CD4-positive, alpha-beta T cell treated with Interleukin-15 for 4 hours (primary cell): Measurements from ENCODE around the gene NCEH1.
"Not testable (repeated sequence)": the region's sequence is repeated elsewhere in the genome, so short reads cannot be mapped to it uniquely, and the experiment has no call there.

Source experiments
- DNase-seq: peaks from one replicate; pipeline ENCODE4 v3.0.0-alpha.2; 2020; ENCODE audit warnings: low spot score

NCEH1 gene

GRCh38 chr3:172707967-172708366 lies 2.9 kb downstream of the NCEH1 start:
- DNase-seq = no peak

DNA sequence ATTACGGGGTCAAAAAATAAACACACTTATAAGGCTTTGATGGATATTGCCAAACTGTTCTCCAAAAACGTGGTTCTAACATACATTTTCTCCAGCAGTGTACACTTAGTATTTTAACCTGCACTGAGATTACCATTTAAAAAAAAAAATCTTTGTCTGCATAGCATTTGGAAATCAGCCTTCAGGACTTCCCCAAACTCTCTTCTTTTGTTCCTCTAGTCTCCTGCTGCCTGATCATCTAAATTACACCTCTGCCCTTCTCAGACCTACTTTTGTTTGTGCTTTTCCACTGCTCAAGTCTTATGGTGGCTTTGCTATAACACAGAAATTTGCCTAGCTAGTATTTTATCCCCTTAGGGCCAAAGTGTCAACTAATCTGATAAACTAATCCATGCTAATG lies 3.8 kb downstream of the NCEH1 start:
- no peak for DNase-seq

GRCh38 chr3:172705170-172705569 lies 5.7 kb downstream of the NCEH1 start:
- DNase-seq = no peak

GRCh38 chr3:172704001-172704400 lies 6.9 kb downstream of the NCEH1 start:
- no peak for DNase-seq

- DNase-seq = not testable (repeated sequence)
Measured at GRCh38 chr3:172702731-172703130, 8.1 kb downstream of the NCEH1 start.

DNA sequence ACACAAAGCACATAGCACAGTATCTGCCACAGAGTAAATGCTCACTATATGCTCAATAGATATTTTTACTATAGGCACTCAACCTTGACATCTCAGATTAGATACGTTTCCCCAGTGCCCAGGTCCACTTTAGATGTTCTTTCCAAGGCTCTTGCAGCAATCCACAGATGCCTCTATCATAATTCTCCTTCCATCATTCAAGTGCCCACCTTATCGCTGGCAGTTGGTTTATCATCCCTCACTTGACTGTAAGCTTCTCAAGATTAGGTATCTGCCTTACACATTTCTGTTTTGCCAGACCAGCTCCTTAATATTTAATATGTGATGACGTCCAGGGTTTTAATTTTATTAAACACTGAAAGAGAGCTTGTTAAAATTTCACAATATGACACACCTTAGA lies 8.6 kb downstream of the NCEH1 start:
- no peak for DNase-seq

DNA sequence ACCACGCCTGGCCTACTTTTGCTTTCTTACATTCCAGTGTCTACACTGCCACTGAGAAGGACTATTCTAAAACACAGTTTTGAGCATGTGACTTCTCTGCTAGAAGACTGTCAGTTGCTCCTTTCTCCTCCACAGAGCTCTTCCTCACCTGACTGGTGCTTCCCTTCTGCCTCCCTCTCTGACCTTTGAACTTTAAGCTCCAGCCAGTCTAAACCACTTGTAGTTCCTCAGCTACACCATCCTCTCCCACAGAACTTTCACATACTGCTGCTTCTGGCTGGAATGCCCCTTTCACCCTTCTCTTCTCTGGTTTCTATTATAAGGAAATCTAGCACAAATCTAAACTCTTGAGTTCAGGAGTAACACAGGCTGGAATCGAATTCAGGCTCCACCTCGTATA lies 9.1 kb downstream of the NCEH1 start:
- no peak for DNase-seq

DNA sequence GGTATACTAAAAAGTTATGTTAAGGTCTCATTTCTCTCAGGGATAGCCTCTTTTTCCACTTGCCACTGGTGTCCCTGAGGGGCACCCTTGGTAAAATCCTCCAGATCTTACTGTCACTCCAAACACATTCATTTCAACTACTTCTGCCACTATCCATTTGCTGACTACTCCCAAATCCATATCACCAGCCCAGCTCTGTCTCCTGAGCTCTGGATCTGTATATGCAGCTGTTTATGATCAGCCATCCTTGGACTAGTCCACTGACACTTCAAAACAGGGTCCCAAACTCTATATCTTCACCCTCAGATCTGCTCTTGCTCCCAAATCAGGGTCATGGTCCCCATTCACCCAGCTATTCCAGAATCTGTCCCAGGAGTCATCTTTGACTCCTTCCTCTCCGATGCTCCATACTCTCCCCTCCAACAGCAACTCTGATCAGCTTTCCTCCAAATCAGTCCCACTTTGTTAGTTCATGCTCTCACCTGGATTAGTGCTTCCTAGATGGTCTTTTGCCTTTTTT lies 9.9 kb downstream of the NCEH1 start:
- no peak for DNase-seq

DNA sequence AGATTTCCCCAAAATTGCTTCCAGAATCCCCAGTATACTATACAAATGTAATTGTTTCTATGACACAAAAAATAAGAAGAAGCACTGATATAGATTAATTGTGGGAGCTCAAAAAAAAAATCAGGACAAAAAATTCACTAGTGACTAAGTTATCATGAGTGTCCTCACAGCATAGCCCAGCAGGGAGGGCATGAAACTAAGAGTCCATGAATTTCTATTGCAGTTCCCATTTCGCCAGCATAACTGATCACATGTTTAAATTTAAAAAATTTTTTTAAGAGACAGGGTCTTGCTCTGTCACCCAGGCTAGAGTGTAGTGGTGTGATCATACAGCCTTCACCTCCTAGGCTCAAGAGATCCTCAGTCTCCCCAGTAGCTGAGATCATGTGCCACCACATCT lies 10.6 kb downstream of the NCEH1 start:
- no peak for DNase-seq

DNA sequence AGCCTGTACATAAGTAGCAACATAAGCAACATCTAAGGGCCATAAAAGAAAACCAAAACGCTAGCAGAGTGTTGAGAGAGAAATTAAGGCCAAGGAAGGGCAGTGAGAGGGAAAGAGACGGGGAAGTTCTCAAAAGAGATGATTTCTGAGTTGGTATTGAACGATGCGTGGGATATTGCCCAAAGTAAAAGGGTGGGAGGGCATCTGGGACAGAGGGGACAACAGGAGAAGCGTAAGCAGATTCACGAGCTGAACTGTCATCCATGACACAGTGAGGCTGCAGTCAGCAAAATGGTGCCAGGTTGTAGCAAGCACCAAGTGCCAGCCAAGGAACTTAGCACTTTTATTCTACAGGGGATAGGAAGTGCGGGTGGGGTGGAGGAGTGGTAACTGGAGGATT lies 11.8 kb downstream of the NCEH1 start:
- no peak for DNase-seq

DNA sequence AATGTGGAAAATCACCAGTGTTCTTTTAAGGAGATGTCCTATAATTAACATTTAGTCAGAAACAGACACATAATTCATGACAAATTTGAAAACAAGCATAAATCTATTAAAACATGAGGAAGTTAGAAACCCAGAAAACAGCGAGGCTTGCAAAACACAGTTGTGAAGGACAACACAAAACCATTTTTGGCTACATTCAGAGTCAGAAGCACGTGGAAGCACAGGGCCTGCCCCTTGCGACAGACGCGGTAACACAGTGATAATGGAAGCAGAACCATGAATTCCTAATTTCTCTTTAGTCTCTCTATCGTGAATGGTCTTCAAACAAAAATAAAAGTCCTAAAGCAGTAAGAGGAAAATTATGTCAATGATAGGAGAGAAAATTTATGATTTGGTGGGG lies 12.2 kb downstream of the NCEH1 start:
- no peak for DNase-seq

DNA sequence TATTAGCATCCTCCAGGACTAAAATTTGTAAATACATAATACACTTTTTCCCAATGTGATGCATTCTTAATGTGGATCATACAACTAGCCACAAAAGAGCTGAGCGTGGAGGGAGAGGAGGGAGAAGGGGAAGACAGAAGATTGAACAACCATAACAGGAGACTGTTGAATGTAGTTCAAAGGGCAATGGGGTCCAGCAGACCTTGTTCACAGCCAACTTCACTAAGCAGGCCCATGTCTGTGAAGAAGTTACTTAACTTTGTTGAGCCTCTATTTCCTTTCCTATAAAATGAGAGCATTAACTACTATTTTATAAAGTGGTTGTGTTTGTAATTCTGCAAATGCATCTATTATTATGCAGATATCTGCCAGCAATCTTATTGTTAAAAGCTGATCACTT lies 13.3 kb downstream of the NCEH1 start:
- no peak for DNase-seq

DNA sequence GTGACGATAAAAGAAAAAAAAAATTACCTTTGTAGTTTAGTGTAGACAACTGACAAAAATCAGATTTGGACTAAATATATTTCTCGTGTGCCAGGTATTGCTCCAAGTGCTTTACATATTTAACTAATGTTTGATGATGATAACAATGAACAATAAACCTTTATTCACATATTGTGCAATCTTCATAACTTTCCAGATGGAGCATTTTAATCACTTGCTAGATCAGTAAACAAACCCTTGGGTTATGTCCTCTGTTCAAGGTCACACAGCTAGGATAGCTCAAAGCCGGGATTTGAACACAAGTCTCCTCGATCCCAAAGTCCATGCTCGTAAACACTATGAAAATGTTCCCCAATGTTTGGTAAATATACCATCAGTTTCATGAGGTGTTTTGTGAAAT lies 14.5 kb downstream of the NCEH1 start:
- DNase-seq = no peak

DNA sequence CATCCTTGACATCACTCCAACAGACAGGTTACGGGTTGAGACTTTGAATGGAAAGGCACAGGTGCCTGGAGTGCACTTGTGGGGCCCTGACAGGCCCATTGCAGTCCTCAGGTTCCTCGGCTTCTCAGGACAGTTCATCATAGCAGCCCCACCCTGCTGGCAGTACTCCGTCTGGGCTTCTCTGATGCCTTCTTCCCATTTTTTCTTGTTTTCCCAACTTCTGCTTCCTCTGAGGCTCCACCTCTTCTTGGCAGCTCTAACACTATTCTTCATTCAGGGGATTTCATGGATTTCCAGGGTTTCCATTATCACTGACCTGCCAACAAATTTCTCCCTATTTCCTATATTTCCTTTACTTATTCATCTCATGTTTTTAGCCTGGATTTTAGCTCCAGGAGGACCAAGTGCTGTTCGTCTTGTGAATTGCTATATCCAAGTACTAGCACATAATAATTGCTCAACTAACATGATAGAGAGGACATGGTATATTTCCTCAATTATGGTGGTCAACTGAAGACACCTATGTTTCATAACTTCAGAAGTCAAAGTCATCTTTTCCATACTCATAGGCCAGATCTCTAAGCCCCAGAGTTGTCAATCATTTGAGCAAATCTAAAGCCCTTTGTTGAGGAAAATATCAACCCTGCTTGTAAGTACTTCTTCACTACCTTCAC lies 16.2 kb downstream of the NCEH1 start:
- no peak for DNase-seq

DNA sequence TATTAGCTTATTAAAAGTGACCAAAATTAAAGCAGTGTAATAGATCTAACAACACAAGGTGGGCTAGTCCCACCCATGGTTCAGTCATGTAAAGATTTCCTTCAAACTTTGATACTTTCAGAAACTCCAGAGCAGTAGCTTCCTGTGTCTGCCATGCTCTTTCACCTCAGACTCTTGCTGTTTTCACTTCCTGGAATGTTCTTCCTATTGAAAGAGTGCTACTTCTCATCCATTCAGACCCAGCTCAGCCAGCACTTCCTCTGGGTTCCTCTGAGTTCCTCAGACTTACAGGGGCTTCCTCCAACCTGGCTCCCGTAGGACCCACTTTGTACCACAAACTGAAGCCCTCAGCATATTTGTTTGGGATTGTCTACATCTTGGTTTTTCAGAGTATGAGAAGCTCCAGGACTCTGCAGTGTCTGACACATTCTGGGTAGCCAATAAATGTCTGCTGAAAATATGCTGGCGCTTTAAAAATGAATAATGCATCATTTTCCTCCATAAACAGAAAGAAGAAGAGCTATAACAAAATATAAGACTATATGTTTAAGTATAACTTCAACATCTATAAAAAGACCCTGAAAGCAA lies 18.0 kb downstream of the NCEH1 start:
- no peak for DNase-seq

GRCh38 chr3:172690936-172691335 lies 19.9 kb downstream of the NCEH1 start:
- no peak for DNase-seq

- DNase-seq = no peak
Measured at GRCh38 chr3:172688588-172688987, 22.3 kb downstream of the NCEH1 start.

- DNase-seq = no peak
Measured at GRCh38 chr3:172687501-172687900, 23.4 kb downstream of the NCEH1 start.

GRCh38 chr3:172685331-172686214 lies 25.3 kb downstream of the NCEH1 start:
- no peak for DNase-seq

DNA sequence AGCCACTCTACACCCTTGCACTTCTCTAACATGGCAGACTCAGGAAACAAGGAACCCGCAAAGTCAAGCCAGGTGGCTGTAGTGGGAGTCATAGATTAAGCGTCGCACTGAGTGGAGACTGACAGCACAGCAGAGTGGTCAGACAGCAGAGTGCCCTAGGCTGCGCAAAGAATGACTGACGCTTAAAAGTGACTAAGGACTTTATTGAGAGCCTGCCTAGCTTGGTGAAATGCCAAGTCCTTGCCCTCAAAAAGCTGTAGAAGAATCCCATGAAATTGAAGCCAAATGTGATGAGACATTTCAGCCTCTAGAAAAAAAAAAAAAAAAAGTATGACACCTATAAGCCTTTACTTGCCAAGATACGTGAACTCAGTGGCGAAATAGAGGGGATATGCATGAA lies 30.2 kb downstream of the NCEH1 start:
- DNase-seq = no peak

DNA sequence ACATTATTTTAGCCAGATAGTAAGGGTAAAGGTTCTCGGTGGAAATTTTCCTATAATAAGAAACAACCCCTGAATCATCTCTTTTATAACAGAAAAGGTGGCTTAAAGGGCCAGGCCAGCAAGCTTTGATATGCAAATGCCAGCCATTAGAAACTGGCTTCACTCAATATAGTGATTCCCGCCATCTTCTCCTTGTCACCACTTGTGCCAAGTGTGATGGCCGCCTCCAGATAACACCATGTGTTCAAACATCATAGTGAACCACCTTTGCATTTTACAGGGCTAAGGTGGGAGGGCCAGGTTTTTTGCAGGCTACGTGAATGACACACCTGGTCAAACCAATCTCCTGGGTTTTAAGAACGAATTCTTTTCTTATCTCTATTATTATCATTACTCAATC lies 31.3 kb downstream of the NCEH1 start:
- DNase-seq = no peak

DNA sequence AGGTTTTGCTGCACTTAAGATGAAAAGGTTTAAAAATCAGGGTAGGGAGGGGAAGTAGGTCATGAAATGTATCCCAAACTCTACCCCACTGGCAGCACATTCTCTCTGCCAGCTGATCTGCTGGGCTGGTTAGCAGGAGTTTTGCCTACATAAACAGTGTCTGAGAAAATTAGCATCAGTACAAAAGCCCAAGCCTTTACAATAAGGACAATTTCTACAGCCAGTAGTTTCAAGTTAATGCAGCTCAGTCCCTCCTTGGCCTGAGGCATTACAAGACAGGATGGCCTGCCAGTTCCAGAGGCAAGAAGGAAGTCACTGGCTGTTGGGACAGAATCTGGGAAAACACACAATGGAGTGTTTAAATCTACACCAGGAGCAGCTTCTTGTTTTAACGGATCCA lies 32.8 kb downstream of the NCEH1 start:
- DNase-seq = no peak
